ENCODE results near the gene AADACL4.
A peak's percentile ranks its signal among the peaks of the same experiment; 100 is the strongest.

DNA sequence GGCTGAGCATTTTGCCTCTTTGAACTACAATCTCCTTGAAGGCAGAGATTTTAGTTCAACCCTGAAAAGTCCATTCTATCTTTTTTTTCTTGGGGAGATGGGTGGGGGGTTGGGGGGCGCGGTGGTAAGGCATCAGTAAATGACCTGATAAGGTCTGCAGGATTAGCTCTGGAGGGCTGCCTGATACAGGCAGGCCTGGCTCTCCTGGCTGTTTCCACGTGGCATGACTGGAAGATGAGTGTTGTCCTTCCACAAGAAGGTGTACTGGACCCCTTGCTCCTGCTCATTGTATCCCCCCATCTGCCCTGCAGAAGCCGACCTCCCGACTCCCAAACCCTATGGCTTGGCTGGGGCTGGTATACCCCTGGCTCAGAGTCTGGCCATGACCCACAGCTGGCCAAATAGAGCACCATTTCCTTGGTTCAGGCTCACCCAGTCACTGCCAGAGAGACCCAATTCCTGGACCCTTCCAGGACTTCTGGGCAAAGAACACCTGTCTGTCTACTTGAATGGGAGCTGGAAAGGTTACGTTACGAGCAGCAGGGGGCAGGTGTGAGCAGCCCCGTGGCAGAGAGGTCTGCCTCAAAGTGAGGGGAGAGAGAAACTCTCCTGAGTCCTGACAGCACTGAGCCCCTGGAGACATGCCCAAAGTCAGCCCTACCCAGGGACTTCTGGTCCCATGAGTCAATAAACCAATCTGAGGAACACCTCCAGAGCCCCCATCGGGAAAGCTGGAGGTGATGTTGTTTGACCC, 42.8 kb upstream of the AADACL4 start:
- TF ChIP-seq, protein P1, sequence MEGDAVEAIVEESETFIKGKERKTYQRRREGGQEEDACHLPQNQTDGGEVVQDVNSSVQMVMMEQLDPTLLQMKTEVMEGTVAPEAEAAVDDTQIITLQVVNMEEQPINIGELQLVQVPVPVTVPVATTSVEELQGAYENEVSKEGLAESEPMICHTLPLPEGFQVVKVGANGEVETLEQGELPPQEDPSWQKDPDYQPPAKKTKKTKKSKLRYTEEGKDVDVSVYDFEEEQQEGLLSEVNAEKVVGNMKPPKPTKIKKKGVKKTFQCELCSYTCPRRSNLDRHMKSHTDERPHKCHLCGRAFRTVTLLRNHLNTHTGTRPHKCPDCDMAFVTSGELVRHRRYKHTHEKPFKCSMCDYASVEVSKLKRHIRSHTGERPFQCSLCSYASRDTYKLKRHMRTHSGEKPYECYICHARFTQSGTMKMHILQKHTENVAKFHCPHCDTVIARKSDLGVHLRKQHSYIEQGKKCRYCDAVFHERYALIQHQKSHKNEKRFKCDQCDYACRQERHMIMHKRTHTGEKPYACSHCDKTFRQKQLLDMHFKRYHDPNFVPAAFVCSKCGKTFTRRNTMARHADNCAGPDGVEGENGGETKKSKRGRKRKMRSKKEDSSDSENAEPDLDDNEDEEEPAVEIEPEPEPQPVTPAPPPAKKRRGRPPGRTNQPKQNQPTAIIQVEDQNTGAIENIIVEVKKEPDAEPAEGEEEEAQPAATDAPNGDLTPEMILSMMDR (IDR thresholded peaks at IDR 0.05): peak; percentile 87
- no peak for TF ChIP-seq POLR2AphosphoS5 (IDR thresholded peaks at IDR 0.05; ENCODE audit: low read depth, low read length)
- TF ChIP-seq TCF7L2 (IDR thresholded peaks at IDR 0.05; ENCODE audit: low read depth, low read length): no peak
- TF ChIP-seq SIN3A (IDR thresholded peaks at IDR 0.05; ENCODE audit: borderline replicate concordance, insufficient read depth, low read depth, low read length): no peak

Measured in Panc1 (cell line).